Activated T-cell treated with anti-CD3 and anti-CD28 coated beads for 1 hour (primary cell): ENCODE results near the gene CAP2.
"Not testable (repeated sequence)": the region's sequence is repeated elsewhere in the genome, so short reads cannot be mapped to it uniquely, and the experiment has no call there.

Experiments
- DNase-seq: peaks from one replicate; pipeline ENCODE4 v3.0.0-alpha.2; 2020; ENCODE audit warnings: low read depth

CAP2 gene

DNA sequence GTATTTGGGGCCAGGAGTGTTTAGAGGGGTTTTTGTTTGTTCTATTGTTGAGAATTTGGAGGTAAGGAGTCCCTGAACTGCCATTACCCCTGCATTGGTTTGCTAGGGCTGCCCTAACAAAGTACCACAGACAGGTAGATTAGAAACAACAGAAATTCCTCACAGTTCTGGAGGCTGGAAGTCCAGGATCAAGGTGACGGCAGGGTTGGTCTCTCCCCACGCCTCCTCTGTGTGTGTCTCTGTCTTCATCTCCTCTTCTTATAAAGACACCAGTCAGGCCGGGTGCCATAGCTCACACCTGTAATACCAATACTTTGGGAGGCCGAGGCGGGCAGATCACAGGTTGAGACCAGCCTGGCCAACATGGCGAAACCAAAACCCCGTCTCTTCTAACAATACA, 109.7 kb downstream of the CAP2 start:
- no peak for DNase-seq

DNA sequence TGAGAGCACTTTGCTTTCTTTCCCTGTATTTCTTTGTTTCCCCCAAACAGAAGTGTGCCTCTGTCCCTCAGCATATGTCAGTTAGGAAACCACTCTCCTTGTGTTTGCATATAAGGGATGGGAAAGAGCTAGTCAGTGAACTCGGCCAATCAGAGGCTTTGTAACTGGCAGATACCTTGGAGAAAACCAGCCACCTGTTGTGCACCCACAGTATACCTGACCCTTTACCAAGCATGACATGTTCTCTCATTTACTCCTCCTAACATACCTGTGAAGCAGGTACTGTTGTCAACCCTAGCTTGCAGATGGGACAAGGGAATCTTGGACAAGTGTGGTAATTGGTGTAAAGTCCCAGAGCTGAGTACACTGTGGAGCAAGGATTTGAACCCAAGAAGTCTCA, 110.6 kb downstream of the CAP2 start:
- DNase-seq: no peak

DNA sequence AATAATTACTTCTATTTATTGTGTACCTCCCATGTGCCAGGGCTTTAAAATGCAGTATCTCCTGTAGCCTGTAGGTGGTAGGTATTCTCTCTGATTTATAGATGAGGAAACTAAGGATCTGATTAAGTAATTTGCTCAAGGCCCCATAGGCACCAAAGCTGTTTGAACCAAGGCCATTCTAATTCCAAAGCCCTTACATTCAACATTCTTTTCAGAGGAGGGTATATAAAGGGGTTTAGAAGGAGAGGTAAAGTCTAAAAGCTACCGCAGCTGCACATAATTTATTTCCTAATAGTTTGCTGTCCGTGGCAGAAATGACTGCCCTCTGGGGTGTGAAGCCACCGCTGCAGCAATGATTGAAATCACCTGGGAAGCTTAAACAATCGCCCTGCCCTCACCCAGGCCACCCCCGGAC, 111.7 kb downstream of the CAP2 start:
- DNase-seq: no peak

DNA sequence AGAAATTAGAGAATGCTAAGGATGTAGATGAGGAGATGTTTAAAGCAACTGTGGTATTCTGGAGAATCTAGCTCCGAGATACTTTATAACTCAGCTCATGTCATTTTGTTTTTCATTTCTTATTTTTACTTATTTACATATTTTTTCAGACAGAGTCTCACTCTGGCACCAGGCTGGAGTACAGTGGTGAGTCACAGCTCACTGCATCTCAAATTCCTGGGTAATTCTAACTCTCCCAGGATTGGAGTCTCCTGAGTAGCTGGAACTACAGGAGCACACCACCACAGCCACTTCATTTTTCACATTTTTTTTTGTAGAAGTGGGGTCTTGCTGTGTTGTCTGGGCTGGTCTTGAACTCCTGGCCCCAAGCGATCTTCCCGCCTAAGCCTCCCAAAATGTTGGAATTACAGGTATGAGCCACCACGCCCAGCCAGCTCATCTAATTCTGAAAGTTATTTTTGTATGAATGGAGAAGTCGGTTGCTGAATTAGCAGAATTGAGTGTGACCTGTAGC, 112.4 kb downstream of the CAP2 start:
- no peak for DNase-seq

DNA sequence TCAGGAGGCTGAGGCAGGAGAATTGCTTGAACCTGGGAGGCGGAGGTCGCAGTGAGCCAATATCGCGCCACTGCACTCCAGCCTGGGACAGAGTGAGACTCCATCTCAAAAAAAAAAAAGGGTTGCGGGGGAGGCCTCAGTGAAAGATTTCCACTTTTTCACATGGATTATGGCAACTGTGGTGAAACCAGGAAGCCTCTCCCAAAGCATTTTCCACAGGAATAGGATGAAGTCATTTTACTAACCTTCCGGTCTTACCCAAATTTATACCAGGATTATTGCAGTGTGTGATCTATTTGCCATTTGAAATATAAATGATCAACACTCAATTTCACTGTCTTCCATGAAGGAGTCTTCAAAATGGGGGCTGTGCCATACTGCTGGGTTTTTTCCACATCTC, 113.1 kb downstream of the CAP2 start:
- no peak for DNase-seq

DNA sequence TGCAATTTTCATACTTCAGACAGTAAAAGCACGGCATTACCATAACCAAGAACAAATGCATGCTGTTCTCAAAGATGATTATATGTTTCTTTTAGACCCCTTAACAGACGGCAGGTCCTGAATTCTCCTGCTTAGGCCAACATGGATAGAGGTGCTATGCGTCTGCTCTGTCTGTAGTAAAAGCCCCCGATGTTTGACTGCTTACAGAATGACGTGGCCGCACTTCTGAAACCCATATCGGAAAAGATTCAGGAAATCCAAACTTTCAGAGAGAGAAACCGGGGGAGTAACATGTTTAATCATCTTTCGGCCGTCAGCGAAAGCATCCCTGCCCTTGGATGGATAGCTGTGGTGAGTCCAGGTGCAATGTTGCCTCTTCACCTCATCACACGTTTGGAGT, 113.6 kb downstream of the CAP2 start:
- DNase-seq: no peak

DNA sequence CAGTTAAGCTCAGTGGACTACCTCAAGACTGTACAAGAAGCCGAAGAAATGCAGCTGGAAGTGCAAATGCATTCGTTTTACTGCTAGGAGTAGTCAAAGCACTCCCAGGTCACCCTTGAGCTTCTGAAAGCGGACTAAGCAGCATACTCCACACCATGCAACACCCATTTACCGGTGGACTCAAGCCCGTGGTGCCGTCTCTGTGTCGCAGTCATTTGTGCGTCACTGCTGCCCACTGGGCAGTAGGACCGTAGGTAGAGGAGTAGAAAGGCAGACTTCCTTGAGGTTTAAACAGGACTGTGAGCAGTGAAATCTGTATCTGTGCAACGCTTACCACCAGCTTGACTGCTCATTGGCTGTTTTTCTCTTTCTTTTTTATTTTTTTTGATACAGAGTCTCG, 117.7 kb downstream of the CAP2 start:
- DNase-seq: no peak

DNA sequence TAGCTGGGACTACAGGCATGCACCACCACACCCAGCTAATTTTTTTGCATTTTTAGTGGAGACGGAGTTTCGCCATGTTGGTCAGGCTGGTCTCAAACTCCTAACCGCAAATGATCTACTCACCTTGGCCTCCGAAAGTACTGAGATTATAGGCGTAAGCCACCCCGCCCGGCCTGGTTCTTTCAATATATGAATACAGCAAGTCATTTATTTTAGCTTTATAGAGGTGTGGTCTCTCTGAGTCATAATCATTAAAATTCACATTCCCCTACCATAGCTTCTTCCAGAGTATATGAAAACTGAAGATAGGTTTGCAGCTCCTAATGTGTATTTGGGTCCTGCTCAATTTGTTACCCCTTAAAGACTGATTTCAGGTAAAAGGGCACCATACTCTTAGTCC, 118.2 kb downstream of the CAP2 start:
- DNase-seq: no peak

DNA sequence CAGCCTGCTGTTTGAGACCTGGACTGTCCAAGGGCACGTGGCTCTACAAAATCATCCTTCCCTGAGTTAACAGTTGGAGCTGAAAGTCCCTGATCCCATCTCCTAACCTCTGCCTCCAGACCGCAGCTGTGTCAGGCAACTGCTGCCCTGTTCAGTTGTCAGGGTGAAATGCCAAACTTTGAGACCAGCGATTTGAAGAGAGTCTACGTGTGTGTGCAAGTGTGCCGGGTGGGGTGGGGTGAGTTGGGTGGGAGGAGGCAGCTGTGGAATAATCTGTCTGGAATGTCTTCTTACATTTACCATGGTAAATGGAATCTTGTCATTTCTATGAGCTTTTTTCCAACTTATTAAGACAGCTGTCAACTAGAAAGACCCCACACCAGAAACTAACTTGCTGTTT, 125.7 kb downstream of the CAP2 start:
- DNase-seq: no peak

DNA sequence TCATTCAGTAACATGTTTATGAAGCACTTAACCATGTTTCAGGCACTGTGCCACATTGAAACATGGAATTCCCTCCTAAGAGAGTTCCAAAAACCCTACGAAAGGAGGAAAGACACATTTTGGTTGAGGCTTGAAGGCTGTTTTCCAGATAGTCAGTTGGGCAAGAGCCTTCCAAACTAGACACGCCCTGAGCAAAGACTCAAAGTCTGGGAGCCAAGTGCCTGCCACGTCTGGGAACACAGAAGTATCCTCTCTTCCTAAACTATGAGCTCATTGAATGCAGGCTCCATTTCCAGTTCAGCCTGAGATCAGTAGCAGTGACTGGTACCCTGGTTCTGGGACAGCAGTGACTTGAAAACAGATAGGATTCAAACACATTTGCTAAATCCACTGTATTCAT, 132.2 kb downstream of the CAP2 start:
- DNase-seq: no peak

DNA sequence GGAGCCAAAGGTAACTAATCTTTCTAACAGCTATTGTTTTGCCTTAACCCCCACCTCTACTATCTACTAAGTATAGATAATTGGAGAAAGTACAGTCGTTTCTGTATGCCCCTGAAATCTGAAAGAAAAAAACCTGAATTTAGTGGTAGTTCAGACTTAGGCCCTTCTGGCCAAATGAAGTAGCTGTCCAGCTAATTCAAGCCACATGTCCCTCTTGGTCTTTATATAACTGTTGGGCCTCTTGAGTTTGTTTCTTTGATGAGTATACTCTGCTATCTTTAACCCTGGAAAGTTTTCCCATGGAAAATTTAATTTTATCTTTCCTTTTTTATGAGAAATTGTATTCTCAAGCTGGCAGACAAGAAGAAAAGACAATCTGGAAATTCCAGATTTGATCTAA, 133.7 kb downstream of the CAP2 start:
- no peak for DNase-seq

DNA sequence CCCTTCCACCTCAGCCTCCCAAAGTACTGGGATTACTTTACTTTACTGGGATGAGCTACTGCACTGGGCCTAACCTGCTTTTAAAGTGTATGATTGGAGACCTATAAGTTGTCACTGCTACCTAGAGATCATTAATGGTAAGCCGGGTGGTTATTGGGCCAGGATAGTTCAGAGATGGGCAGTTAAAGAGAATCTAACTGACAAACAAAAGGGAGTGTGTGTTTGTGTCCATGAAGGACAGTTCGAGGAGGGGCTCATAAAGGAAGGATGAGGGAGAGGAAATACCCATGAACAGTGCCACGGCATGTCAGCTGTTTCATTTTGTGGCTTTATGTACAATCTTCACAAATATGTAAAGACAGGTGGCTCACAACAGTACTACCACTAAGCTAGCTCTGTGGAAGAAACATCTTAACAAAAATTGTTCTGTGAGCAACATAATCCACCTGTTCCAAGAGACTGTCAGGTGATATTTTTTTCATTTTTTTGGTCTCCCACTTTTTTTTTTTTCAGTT, 137.0 kb downstream of the CAP2 start:
- no peak for DNase-seq

DNA sequence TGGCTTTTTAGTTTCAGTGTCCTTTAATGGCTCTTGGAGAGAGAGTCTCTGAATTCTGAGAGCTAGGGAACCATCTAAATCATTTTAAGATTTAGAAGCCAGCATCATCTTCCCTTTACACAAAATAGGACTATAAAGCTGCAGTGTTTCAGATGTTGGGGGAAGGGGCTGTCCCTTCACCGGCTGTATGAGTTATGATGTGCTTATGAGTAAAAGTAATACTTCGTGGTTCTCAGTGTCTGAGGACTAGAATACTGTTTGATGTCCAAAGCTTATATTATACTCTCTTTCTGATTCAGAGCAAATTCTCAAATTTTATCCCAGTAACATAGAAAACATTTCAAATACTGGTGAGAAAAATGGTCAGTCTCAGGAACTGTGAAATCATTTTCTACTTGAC, 143.2 kb downstream of the CAP2 start:
- DNase-seq: no peak

DNA sequence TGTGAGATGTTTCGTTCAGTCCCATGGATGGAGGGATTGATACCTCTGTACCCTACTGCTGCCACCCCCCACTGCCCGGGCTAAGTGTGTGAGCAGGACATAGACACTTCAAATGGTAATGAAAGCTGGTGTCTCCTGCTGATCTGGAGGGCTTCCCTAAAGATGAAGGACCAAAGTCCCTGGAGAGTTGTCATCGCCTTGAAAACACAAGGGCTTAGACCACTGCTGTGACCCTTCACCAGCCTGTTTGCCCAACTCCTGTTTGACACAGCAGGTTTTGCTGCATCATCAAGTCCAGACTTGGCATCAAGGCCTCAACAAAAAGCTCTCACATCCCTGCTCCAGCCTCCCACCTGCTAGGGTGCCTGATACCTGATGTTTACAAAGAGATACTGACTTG, 148.8 kb downstream of the CAP2 start:
- DNase-seq: no peak

DNA sequence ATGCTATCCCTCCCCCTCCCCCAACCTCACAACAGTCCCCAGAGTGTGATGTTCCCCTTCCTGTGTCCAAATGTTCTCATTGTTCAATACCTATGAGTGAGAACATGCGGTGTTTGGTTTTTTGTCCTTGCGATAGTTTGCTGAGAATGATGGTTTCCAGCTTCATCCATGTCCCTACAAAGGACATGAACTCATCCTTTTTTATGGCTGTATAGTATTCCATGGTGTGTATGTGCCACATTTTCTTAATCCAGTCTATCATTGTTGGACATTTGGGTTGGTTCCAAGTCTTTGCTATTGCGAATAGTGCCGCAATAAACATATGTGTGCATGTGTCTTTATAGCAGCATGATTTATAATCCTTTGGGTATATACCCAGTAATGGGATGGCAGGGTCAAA, 152.3 kb downstream of the CAP2 start:
- not testable (repeated sequence) for DNase-seq

DNA sequence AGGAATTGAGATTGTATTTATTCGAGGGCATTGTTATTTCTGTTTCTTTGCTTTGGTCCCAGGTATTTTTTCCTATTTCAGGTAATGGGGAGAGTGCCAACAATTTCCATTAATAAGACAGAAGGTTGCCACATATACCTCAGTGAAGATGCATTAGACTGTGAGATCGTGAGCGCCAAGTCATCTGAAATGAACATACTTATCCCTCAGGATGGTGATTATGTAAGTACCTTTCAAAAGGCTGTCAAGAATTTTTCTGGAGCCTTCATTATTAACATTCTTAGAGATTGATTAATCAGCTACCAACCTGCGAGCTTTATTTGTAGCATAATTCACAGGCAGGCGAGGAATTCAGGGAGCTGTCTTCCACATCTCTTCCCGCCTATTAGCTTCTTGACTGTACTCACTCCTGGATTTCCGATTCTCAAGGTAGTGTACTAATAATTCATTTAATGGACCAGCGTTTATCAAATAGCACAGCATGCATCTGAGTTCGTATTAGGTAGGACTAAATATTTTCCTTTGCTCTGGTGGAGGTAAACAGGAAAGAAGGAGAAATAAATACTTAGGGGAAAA, 158.1 kb downstream of the CAP2 start:
- no peak for DNase-seq

DNA sequence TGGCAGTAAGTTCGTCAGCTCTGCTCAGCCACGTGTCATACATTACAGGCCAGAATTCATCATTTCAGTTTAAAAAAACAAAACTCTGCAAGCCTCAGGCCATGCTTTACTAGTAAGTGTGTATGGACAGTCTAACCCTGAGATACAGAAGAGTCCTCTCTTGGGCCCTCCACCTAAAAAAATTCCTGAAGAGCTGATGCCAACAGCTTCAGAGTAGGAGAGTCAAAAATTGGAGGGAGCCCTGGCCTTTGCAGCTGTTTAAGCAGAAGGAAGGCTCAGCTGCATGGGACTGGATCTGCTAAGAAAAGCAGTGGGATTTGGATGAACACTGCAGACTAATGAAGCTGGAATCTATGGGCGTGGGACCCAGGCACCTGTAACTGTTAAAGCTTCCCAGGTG, 159.5 kb downstream of the CAP2 start:
- no peak for DNase-seq

DNA sequence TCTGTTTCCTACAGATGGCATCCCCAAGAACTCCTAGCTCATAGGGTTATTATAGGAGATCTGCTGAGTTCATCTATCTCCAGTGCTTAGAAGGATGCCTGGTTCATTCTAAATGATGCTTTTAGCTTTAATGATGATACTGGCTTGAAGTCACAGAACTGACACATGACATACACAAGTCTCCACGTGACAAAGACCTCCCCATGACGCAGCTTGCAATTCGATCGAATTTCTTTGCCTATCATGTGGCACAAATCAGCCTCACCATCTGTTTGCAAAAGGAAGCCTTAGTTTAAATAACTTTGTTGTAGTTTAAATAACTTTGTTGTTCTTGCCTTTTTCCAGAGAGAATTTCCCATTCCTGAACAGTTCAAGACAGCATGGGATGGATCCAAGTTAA, 162.6 kb downstream of the CAP2 start:
- DNase-seq: no peak

DNA sequence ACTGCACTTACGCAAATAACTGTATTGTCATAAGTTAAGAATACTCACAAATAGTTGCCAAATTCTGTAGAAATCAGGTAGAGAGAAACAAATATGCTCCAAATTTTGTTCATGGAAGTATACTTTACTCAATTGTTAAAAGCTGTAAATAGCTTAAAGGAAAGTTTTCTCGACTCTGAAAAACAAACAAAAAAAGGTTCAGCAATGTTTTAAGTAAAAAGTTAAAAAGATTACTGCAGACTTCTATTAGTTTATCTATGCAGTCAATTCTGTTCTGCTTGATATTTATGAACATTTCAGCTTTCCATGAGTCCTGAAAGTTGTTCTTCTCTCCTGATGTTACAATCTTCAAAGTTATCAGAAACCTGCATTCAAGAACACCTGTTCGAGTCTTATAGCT, 169.2 kb downstream of the CAP2 start:
- DNase-seq: no peak

DNA sequence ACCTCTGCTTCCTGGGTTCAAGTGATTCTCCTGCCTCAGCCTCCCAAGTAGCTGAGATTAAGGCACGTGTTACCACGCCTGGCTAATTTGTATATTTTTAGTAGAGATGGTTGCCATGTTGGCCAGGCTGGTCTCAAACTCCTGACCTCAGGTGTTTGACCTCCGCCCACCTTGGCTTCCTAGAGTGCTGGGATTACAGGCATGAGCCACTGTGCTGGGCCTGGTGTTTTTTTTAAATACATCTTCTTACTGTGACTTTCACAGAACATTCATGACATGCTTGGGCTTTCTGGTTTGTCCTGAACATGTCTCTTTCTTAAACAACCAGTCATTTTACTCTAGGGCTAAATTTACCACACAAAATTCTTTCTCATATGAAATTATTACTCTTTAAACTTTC, 172.0 kb downstream of the CAP2 start:
- no peak for DNase-seq

DNA sequence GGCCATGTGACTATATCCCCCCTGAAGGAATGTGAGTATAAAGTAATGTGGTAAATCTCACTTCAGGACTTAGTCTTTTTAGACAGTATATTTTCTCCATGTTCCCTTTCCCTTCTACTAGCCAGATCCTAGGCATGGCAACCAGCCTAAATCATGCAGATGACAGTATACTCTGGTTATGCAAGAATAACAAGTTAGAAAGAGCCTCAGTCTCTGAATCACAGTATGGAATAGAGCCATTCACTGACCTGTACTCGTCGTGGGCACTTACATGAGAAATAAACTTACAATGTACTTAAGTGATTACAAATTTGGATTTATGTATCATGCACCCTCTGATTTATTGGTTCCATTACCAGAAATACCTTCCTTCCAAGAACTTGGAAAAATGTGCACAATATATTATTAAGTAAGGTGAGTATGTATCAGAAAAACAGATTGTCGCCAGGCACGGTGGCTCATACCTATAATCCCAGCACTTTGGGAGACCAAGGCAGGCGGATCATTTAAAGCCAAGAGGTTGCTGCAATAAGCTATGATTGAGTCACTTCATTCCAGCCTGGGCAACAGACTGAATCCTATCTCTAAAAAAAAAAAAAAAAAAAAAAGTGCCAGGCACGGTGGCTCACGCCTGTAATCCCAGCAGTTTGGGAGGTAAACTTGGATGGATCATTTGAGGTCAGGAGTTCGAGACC, 181.6 kb downstream of the CAP2 start:
- DNase-seq: no peak

DNA sequence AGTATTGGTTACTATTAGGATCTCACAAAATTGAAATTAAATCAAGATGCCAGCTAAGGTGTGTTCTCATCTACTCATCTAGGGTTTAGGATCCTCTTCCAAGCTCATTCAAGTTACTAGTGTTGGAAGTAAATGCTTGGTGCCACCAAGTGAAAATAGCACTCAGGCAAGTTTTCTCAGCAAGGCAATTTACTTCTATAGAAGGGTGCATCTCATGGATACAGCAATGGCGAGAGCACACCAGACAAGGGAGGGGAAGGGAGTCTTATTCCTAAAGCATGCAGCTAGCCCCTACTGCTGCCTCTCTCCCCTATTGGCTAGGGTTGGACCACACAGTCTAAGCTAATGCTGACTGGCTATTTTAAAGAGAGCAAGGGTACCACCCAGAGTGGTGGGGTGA, 183.7 kb downstream of the CAP2 start:
- DNase-seq: no peak

DNA sequence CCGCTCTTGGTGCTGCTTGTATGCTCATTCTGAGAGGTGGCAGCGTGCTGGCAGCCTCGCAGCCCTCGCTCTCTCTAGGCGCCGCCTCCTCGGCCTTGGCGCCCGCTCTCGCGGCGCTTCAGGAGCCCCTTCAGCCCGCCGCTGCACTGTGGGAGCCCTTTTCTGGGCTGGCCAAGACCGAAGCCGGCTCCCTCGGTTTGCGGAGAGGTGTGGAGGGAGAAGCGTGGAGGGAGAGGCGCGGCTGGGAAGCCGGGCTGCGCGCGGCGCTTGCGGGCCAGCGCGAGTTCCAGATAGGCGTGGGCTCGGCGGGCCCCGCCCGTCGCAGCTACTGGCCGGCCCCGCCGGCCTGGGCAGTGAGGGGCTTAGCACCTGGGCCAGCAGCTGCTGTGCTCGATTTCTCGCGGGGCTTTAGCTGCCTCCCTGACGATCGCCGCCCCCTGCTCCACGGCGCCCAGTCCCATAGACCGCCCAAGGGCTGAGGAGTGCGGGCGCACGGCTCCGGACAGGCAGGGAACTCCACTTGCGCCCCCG, 187.2 kb downstream of the CAP2 start:
- no peak for DNase-seq

DNA sequence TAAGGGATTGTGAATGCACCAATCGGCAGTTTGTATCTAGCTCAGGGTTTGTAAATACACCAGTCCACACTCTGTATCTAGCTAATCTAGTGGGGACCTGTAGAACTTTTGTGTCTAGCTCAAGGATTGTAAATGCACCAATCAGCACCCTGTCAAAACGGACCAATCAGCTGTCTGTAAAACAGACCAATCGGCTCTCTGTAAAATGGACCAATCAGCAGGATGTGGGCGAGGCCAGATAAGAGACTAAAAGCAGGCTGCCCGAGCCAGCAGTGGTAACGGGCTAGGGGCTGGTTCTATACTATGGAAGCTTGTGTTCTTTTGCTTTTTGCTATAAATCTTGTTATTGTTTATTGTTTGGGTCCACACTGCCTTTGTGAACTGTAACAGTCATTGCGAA, 187.9 kb downstream of the CAP2 start:
- not testable (repeated sequence) for DNase-seq
